IMR-90 (cell line): ENCODE results near the gene FAM83B. TPM values are rescaled to one million over a fixed set of nuclear protein-coding genes. Genes with fewer than 3 reads are reported as not detected.

Experiments used
- ATAC-seq: fragments of 200-7000 bp; cut with Tn5 transposase; 2 replicates; pipeline ENCODE4 v1.9.1; 2020; ENCODE audit warnings: low read depth, mild to moderate bottlenecking, moderate library complexity
- BruUV-seq: library from RNA; stranded (reverse); fragments of 400-500 nt; replicated peaks from 2 replicates; lab custom pipeline; 2021; lab: Mats Ljungman, UMichigan
- CTCF ChIA-PET: fragments of 300-600 bp; formaldehyde crosslinking; extraction: SDS; loops from one replicate; lab custom pipeline; 2021; ENCODE audit warnings: antibody characterized with exemption; lab: Yijun Ruan, JAX
- POLR2A ChIA-PET: fragments of 300-600 bp; sonication (Branson Sonifier 250); formaldehyde crosslinking; loops from one replicate; lab custom pipeline; 2022; ENCODE audit warnings: antibody characterized with exemption; ENCODE audit not compliant: unreplicated experiment; lab: Charles Lee
- DNase-seq: peaks from one replicate; pipeline ENCODE4 v3.0.0; 2013
- H2AFZ ChIP-seq: replicated peaks from 2 replicates; pipeline ENCODE3; 2013; ENCODE audit warnings: low read length, mild to moderate bottlenecking; ENCODE audit not compliant: poor library complexity
- H2AK5ac ChIP-seq: 2 replicates; pipeline ENCODE4 v1.6.1; 2013; ENCODE audit warnings: low read depth, low read length, inconsistent platforms
- H2AK9ac ChIP-seq: replicated peaks from 2 replicates; pipeline ENCODE3; 2013; ENCODE audit warnings: mild to moderate bottlenecking, low read depth, low read length, moderate library complexity; ENCODE audit not compliant: poor library complexity
- H2BK120ac ChIP-seq: 2 replicates; pipeline ENCODE4 v1.6.1; 2013; ENCODE audit warnings: low read depth, low read length, inconsistent platforms
- H2BK15ac ChIP-seq: 3 replicates; pipeline ENCODE4 v1.6.1; 2013; ENCODE audit warnings: low read depth, low read length, inconsistent platforms
- H2BK20ac ChIP-seq: 2 replicates; pipeline ENCODE4 v1.6.1; 2013; ENCODE audit warnings: low read depth, mild to moderate bottlenecking, inconsistent platforms, low read length, moderate library complexity
- H2BK5ac ChIP-seq: 2 replicates; pipeline ENCODE4 v1.6.1; 2013; ENCODE audit warnings: mild to moderate bottlenecking, low read depth, low read length, inconsistent platforms; ENCODE audit not compliant: poor library complexity, severe bottlenecking
- H3K14ac ChIP-seq: replicated peaks from 2 replicates; pipeline ENCODE4 v1.6.1; 2013; ENCODE audit warnings: low read depth, low read length, inconsistent platforms
- H3K18ac ChIP-seq: 2 replicates; pipeline ENCODE4 v1.6.1; 2013; ENCODE audit warnings: low read depth, low read length, control low read depth
- H3K23ac ChIP-seq: 2 replicates; pipeline ENCODE4 v1.6.1; 2013; ENCODE audit warnings: low read depth, low read length, inconsistent platforms
- H3K27ac ChIP-seq: 2 replicates; pipeline ENCODE4 v1.5.1; 2013; ENCODE audit warnings: mild to moderate bottlenecking, control low read depth, low read length; ENCODE audit not compliant: insufficient read depth
- H3K27me3 ChIP-seq: 2 replicates; pipeline ENCODE4 v1.6.1; 2013; ENCODE audit warnings: low read length; ENCODE audit not compliant: control insufficient read depth, insufficient read depth
- H3K36me3 ChIP-seq: 2 replicates; pipeline ENCODE4 v1.6.1; 2013; ENCODE audit warnings: low read length, mixed read lengths; ENCODE audit not compliant: control insufficient read depth, insufficient read depth
- H3K4ac ChIP-seq: 2 replicates; pipeline ENCODE4 v1.6.1; 2013; ENCODE audit warnings: low read depth, low read length, inconsistent platforms
- H3K4me1 ChIP-seq: 2 replicates; pipeline ENCODE4 v1.6.1; 2013; ENCODE audit warnings: low read length, mixed read lengths; ENCODE audit not compliant: control insufficient read depth, insufficient read depth
- H3K4me2 ChIP-seq: 2 replicates; pipeline ENCODE4 v1.6.1; 2013; ENCODE audit warnings: low read depth, mild to moderate bottlenecking, control low read depth, low read length, moderate library complexity
- H3K4me3 ChIP-seq: 2 replicates; pipeline ENCODE4 v1.5.1; 2013; ENCODE audit warnings: low read depth, mild to moderate bottlenecking, control low read depth, low read length, moderate library complexity; ENCODE audit not compliant: insufficient read depth
- H3K56ac ChIP-seq: 2 replicates; pipeline ENCODE4 v1.6.1; 2013; ENCODE audit warnings: low read length, inconsistent platforms; ENCODE audit not compliant: insufficient read depth; ENCODE audit errors: extremely low read depth
- H3K79me1 ChIP-seq, 2 experiments: 2 replicates each; pipeline ENCODE4 v1.6.1; 2013; ENCODE audit warnings: low read length in 2 of 2, inconsistent platforms in 1 of 2, low read depth in 1 of 2
- H3K9ac ChIP-seq: 2 replicates; pipeline ENCODE4 v1.6.1; 2013; ENCODE audit warnings: low read depth, low read length, control low read depth
- H3K9me1 ChIP-seq: 2 replicates; pipeline ENCODE4 v1.6.1; 2013; ENCODE audit warnings: low read length, inconsistent platforms; ENCODE audit not compliant: insufficient read depth
- H3K9me3 ChIP-seq: 2 replicates; pipeline ENCODE4 v1.6.1; 2013; ENCODE audit warnings: low read length; ENCODE audit not compliant: control insufficient read depth, insufficient read depth
- H4K20me1 ChIP-seq: 2 replicates; pipeline ENCODE4 v1.6.1; 2013; ENCODE audit warnings: low read length, inconsistent platforms; ENCODE audit not compliant: insufficient read depth
- H4K5ac ChIP-seq: 2 replicates; pipeline ENCODE4 v1.6.1; 2013; ENCODE audit warnings: mild to moderate bottlenecking, low read depth, low read length, control low read depth
- H4K8ac ChIP-seq, 2 experiments: 2 replicates each; pipeline ENCODE4 v1.6.1; 2013; ENCODE audit warnings: low read depth in 2 of 2, low read length in 2 of 2, control low read depth in 1 of 2, inconsistent platforms in 1 of 2
- H4K91ac ChIP-seq: 2 replicates; pipeline ENCODE4 v1.6.1; 2013; ENCODE audit warnings: low read depth, low read length, inconsistent platforms; ENCODE audit not compliant: insufficient read depth
- BHLHE40 ChIP-seq: fragments of 150-350 bp; IDR thresholded peaks from 2 replicates; pipeline ENCODE4 v1.6.1; 2016; ENCODE audit warnings: mild to moderate bottlenecking, low read depth, low read length
- FOS ChIP-seq: fragments of 150-350 bp; IDR thresholded peaks from 2 replicates; pipeline ENCODE4 v1.6.1; 2016; ENCODE audit warnings: low read depth, low read length
- MAFK ChIP-seq: IDR thresholded peaks from 2 replicates; pipeline ENCODE4 v1.6.1; 2012; ENCODE audit warnings: low read depth, low read length, improper control_type of control experiment
- MXI1 ChIP-seq: IDR thresholded peaks from 2 replicates; pipeline ENCODE4 v1.6.1; 2012; ENCODE audit warnings: low read depth, mild to moderate bottlenecking, low read length, moderate library complexity, borderline replicate concordance
- NFE2L2 ChIP-seq: fragments of 150-350 bp; IDR thresholded peaks from 2 replicates; pipeline ENCODE4 v1.6.1; 2016; ENCODE audit warnings: low read depth, mild to moderate bottlenecking, low read length
- POLR2A ChIP-seq: IDR thresholded peaks from 2 replicates; pipeline ENCODE4 v1.6.1; 2012; ENCODE audit warnings: mild to moderate bottlenecking, low read depth, low read length
- RCOR1 ChIP-seq: IDR thresholded peaks from 2 replicates; pipeline ENCODE4 v1.6.1; 2012; ENCODE audit warnings: mild to moderate bottlenecking, low read length, improper control_type of control experiment; ENCODE audit not compliant: insufficient replicate concordance
- RFX5 ChIP-seq: IDR thresholded peaks from 2 replicates; pipeline ENCODE4 v1.8.0; 2012; ENCODE audit warnings: low read depth, mild to moderate bottlenecking, low read length, moderate library complexity
- WGBS, 2 experiments: methylation state at CpG; one replicate each; pipeline versions ENCODE4 v1.1.5 to v1.1.7; 2013; ENCODE audit warnings: missing lambda C conversion rate in 2 of 2; ENCODE audit not compliant: insufficient read length in 1 of 2; ENCODE audit errors: extremely low coverage in 2 of 2; 5-methylcytosine and 5-hydroxymethylcytosine counted together
- dilution Hi-C: fragments of 300-500 bp; cut with HindIII; formaldehyde crosslinking; loops from one replicate; pipeline ENCODE4 v1.14.3; 2018; ENCODE audit warnings: low sequenced_read_pairs; ENCODE audit not compliant: unreplicated experiment
- in situ Hi-C: fragments of 300-500 bp; cut with MboI; formaldehyde crosslinking; loops from 3 replicates; pipeline ENCODE4 v1.14.3; 2019; ENCODE audit warnings: low sequenced_read_pairs, inconsistent platforms, mixed read lengths
- intact Hi-C: fragments of 100-400 bp; cut with micrococcal nuclease; formaldehyde crosslinking; loops from 2 replicates; pipeline ENCODE4 v1.10.0; 2022
- polyA plus RNA-seq, 3 experiments: library from polyadenylated mRNA; depleted of rRNA; stranded (reverse); fragments of >200 nt; gene quantifications; 2 replicates each; pipeline ENCODE4 v1.2.3, GENCODE V29; 2012; ENCODE audit warnings: low replicate concordance in 1 of 3
- total RNA-seq: library from RNA; depleted of rRNA; stranded (reverse); fragments of >200 nt; gene quantifications from 2 replicates; pipeline ENCODE4 v1.2.3, GENCODE V29; 2012
- TF ChIP-seq, protein P1 (sequence below): fragments of 150-350 bp; IDR thresholded peaks from 2 replicates; pipeline ENCODE4 v1.6.1; 2017; ENCODE audit warnings: mild to moderate bottlenecking, antibody characterized with exemption, low read length, low read depth
- TF ChIP-seq, protein P2 (sequence below): fragments of 150-350 bp; IDR thresholded peaks from 2 replicates; pipeline ENCODE4 v1.6.1; 2016; ENCODE audit warnings: low read depth, mild to moderate bottlenecking, low read length, moderate library complexity, borderline replicate concordance

The FAM83B gene
- total and polyA plus RNA-seq, 2 of the 4 experiments (the other 2 are of a cell fraction), result 0.02 to 0.18 TPM

DNA sequence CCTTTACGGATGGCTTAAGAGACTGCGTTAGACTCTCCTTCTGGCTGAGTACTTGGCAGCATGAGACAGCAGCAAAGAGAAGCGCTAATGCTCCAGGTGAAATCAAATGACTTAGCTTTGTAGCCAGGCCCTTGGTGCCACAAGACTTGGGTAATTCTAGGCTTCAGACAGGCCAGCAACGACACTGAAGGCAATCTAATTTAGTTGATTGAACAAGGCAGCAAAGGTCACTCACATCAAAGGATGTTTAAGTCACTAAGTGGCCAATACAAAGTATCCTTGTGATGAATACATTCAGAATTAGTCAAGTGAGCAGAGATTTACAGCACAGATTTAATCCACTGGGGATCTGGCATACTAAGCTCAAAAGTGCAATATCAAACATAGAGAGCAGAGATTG, 113.2 kb downstream of the FAM83B start:
- H4K20me1 ChIP-seq, result no peaks in the 10 kb centered on the region
- no peak overlapping the region for H2AK9ac ChIP-seq
- H2BK20ac ChIP-seq, result no peak overlapping the region
- no peaks in the 10 kb centered on the region for H3K9me1 ChIP-seq
- no peak for TF ChIP-seq FOS
- TF ChIP-seq, protein P1, sequence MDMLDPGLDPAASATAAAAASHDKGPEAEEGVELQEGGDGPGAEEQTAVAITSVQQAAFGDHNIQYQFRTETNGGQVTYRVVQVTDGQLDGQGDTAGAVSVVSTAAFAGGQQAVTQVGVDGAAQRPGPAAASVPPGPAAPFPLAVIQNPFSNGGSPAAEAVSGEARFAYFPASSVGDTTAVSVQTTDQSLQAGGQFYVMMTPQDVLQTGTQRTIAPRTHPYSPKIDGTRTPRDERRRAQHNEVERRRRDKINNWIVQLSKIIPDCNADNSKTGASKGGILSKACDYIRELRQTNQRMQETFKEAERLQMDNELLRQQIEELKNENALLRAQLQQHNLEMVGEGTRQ, result no peak
- no peak for TF ChIP-seq POLR2A
- no peak for TF ChIP-seq MAFK
- no peak for TF ChIP-seq MXI1
- no peak for TF ChIP-seq BHLHE40
- no peak for TF ChIP-seq RFX5
- no peak for TF ChIP-seq RCOR1
- TF ChIP-seq, protein P2, sequence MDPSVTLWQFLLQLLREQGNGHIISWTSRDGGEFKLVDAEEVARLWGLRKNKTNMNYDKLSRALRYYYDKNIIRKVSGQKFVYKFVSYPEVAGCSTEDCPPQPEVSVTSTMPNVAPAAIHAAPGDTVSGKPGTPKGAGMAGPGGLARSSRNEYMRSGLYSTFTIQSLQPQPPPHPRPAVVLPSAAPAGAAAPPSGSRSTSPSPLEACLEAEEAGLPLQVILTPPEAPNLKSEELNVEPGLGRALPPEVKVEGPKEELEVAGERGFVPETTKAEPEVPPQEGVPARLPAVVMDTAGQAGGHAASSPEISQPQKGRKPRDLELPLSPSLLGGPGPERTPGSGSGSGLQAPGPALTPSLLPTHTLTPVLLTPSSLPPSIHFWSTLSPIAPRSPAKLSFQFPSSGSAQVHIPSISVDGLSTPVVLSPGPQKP, result no peak
- TF ChIP-seq NFE2L2, result no peak
- no peaks in the 10 kb centered on the region for H3K27me3 ChIP-seq
- H3K36me3 ChIP-seq, result no peaks in the 10 kb centered on the region
- ChIA-PET POLR2A (no interaction called here), CTCF (no interaction called here)
- WGBS, 2 experiments, result 40% methylated on average over 2 of the region's 4 CpGs; no CpG with 5 or more reads in 1 of the 2 experiments
- DNase-seq, result no peak
- no peak overlapping the region for H3K14ac ChIP-seq
- no peak overlapping the region for H4K5ac ChIP-seq
- dilution Hi-C loops, result no loop called here
- no peak overlapping the region for H3K56ac ChIP-seq
- H2AFZ ChIP-seq, result no peak overlapping the region
- H3K4me2 ChIP-seq, result no peak overlapping the region
- no peaks in the 10 kb centered on the region for H3K9me3 ChIP-seq
- no peaks in the 10 kb centered on the region for H3K4me1 ChIP-seq
- ATAC-seq, result no peak
- no peak overlapping the region for H4K8ac ChIP-seq
- no peak overlapping the region for H3K18ac ChIP-seq
- no peak overlapping the region for H4K91ac ChIP-seq
- H2BK5ac ChIP-seq, result no peak overlapping the region
- no peak overlapping the region for H3K4me3 ChIP-seq
- no peak overlapping the region for H3K23ac ChIP-seq
- no peak overlapping the region for H2AK5ac ChIP-seq
- intact Hi-C loops, result no loop called here
- H3K79me1 ChIP-seq, result no peaks in the 10 kb centered on the region
- no peak overlapping the region for H2BK15ac ChIP-seq
- no TSS peak for BruUV-seq
- in situ Hi-C loops, result no loop called here
- no peak overlapping the region for H2BK120ac ChIP-seq
- H3K9ac ChIP-seq, result no peak overlapping the region
- no peak overlapping the region for H3K27ac ChIP-seq
- no peak overlapping the region; the same call in 1 of the 2 replicates for H3K4ac ChIP-seq
